GM21447 (cell line): ENCODE results near the gene ZNF771.
"Not testable (repeated sequence)": the region's sequence is repeated elsewhere in the genome, so short reads cannot be mapped to it uniquely, and the experiment has no call there.

ENCODE experiments used
- ATAC-seq: cut with Tn5 transposase; IDR thresholded peaks from one replicate; pipeline ENCODE4 v1.9.1; 2021; ENCODE audit not compliant: unreplicated experiment

The ZNF771 gene

DNA sequence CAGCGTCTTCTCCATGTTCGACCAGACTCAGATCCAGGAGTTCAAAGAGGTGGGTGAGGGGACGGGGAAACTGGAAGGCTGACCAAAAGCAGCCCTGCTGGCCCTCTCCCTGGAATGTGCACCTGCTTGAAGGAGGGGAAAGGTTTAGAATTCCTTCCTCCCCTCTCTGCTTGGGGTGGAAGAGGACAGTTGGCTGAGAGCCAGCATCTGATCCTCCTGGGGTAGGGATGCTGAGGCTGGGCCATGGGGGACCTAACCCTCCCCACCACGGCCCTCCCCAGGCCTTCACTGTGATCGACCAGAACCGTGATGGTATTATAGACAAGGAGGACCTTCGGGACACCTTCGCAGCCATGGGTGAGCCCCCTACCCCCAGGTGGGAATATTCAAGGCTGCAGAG, 31.5 kb upstream of the ZNF771 start:
- ATAC-seq, result no peak

DNA sequence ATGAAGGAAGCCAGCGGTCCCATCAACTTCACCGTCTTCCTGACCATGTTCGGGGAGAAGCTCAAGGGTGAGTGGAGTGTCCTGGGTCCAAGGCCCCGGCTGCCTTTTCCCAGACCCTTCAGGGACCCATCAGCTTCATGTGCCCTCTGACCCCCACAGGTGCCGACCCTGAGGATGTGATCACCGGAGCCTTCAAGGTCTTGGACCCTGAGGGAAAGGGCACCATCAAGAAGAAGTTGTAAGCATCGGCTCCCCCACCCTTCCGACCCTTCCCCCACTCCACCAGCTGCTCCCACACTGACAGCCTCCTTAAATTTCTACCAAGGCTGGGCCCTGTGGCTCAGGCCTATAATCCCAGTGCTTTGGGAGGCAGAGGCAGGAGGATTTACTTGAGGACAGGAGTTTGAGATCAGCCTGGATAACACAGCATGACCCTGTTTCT, 30.9 kb upstream of the ZNF771 start:
- ATAC-seq, result no peak

DNA sequence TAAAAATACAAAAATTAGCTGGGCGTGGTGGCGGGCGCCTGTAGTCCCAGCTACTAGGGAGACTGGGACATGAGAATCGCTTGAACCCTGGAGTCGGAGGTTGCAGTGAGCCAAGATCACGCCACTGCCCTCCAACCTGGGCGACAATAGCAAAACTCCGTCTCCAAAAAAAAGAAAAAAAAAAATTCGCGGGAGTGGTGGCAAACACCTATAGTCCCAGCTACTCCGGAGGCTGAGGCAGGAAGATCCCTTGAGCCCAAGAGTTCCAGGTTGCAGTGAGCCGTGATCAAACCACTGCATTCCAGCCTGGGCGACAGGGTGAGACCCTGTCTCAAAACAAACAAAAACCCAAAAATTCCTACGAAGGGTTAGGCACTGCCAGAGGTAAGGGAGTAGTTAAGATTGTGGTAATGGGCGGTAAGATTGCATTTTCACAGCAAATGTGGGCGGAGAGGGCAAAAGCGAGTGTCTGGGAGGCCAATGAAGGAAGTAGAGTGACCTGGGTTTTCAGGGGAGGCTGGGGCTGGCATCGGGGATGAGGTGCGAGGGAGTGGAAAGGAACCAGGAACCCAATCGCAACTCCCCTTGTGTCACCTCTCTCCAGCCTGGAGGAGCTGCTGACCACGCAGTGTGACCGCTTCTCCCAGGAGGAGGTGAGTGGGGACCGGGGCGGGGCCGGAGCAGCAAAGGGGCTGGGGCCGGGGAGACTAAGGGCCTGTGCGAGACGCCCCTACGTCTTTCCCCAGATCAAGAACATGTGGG, 30.2 kb upstream of the ZNF771 start:
- ATAC-seq, result no peak

DNA sequence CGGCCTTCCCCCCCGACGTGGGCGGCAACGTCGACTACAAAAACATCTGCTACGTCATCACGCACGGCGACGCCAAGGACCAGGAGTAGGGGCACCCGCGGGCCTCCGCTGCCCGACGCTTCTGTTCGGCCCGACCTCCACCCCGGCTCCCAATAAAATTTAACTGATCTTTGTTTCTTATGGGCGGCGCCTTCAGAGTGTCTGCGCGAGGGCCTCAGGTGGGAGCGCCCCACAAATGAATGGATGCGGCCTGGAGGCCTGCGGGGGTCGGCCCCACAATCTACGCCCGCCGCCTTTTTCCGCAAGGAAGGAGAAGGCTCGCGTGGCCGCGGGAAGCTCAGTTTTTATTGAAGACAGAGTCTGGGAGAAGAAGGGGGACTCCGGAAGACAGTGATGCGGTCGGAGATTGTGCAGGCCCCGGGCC, 29.6 kb upstream of the ZNF771 start:
- ATAC-seq, result peak; percentile 39

DNA sequence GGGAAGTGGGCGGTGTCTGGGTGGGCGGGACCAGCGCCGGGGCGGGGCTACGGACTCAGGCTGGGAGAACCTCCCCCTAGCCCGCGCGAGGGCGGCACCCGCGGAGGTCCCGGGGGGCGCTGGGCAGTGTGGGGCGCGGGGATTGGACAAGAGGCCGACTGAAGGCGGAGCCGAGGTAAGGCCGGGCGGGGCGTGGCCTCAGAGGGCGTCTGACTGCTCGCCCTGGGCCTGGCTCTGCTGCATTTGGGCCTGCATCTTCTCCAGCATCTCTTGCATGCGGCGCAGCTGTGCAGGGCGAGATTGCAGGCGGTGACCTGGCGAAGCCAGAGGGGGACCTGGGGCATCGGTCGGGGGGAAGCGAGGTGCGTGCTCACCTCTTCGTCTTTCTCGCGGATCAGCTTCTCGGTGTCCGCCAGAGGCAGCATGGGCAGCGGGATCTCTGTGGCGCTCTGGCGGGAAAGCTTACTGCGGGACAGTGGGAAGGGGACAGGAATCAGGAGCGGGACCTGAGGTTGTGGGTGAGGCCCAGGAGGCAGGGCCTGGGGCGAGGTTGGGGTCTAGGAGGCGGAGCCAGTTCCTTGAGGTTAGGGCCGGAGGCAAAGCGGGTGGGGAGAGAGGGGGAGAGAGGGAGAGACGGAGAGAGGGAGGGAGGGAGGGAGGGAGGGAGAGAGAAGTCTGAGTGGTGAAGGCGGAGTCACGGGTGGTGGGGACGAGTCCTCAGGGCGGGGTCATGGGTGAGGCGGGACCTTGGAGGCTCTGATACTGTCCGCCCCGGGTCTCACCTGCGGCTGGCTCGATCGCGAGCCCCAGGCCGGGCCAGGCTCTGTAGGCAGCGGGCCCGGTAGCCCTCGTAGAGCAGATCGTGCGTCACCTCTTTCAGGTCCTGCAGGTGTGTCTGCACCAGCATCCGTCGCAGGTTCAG, 28.9 kb upstream of the ZNF771 start:
- peak; percentile 75 for ATAC-seq

DNA sequence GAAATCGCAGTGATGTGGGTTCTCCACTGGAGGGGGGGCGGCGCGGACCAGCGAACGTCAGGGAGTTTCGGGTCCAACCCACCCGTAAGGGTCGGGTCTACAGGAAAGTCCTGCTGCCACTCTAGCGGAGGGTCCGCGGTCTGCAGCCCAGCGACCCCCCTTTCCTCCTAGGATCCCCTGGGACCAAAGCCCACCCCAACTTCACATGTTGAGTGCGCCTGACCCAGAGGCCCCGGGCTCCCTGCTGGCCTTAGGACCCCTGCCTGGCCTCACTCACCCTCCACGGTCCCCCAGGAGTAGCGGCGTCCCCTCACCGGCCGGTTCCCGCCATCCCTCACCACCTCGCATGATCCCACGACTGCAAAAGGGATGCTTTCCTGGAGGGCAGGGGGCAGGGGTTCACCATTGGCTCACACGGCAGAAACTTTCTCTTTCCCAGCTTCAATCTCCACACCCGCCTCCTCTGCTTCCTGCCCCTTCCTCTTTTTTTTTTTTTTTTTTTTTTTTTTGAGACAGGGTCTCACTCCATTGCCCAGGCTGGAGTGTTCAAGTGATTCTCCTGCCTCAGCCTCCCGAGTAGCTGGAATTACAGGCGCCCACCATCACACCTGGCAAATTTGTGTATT, 28.1 kb upstream of the ZNF771 start:
- no peak for ATAC-seq

DNA sequence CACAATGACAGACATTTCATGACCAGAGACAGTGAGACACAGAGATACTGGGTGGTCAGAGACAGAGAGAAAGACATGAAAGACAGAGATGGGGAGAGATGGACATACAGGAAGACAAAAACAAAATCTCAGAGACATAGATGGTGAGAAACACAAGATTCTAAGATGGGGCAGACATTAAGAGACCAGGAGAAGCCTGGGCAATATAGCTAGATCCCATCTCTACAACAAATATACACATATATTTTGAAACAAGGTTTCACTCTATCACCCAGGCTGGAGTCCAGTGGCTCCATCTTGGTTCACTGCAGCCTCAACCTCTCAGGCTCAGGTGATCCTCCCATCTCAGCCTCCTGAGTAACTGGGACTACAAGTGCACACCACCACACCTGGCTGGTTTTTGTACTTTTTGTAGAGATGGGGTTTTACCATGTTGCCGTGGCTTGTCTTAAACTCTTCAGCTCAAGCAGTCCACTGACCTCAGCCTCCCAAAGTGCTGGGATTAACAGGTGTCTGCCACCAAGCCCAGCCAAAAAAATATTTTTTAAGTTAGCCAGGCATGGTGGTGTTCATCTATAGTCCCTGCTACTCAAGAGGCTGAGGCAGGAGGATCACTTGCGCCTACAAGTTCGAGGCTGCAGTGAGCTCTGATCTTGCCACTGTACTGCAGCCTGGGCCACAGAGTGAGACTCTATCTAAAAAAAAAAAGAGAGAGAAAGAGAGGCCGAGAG, 27.2 kb upstream of the ZNF771 start:
- ATAC-seq, result no peak

DNA sequence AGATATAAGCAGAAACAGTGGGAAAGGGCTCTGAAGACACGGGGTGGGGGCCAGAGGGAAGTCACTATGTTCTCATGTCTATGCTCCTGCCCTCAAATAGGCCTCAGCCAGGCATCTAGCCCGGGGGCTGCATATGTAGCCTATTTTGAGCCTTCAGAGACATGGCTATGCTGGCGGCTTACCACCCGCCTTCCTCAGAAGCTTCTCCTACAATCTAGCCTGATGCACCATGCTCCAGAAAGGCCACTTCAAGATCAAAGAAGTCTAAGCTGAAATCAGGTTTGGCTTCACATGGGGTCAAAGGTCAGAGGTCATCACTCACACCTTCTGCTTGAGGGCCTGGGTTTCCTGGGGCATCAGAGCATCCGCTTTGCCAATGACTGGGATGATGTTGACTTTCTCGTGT, 26.6 kb upstream of the ZNF771 start:
- no peak for ATAC-seq

DNA sequence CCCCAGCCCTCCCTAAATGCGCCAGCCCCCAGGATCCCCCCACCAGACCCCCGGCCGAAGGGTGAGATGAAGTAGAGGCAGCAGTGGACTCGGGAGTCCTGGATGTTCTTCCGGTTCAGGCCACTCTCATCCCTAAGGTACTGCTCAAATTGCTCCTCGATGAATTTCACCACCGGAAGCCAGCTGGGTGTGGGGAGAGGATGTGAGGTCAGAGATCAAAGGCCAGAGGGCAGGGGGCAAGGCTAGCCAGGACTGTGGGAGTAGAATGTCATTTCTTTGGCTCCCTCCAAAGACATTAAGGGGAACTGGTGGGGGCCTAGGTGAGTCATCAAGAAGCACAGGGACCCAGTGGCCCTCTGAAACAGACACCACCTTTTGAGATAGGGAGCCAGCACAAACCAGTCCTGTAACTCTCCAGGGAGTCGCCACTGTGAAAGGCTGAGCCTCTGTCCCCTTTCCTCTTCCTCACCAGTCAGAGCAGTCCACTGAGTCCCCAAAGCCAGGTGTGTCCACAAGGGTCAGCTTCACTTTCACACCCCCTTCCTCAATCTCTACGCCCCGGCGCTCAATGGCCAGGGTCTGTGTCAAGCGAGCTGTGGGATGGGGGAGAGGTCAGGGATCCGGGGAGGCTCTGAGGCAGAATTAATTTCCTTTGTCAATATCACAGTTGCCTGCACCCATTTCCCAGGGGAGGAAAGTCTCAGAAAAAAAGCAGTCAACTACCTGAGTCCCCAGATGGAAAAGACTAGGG, 25.9 kb upstream of the ZNF771 start:
- no peak for ATAC-seq

DNA sequence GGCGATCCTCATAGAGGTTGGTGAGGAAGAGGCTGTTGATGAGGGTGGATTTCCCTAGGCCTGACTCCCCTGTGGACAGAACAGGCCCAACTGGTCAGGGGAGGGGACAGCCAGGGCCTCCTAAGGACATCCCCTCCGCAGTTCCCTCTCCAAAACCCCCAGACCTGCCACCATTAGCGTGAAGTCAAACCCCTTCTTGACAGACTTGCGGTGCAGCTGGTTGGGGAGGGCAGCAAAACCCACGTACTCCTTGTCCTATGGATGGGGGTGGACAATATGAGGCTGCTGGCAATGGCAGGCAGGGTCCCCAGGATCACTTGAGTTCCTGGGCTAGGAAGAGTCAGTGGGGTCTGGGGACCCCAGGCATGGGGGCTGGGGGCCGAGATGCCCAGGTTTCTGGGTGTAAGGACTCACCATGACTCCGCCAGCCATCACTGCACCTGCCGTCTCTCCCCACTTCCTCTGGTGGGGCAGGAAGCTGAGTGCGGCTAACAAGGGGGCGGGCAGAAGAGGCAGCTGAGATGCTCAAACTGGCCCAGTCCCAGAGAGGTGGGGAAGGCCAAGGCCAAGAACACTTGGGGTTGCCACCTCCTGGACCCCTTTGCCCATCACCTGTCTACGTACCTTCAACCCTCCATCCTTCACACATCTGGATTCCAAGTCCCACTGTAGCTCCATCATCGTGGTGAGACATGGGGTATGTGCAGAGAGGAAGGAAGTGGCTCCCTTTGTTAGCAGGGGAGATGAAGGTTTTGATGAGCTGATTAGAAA, 25.1 kb upstream of the ZNF771 start, which contains the start of gene SEPTIN1:
Gene SEPTIN1, minus strand, starts transcription at position 451 of the 771 bp plus-strand sequence. Its CDS starts 19 bp downstream, at position 432.
- ATAC-seq, result peak; percentile 34

DNA sequence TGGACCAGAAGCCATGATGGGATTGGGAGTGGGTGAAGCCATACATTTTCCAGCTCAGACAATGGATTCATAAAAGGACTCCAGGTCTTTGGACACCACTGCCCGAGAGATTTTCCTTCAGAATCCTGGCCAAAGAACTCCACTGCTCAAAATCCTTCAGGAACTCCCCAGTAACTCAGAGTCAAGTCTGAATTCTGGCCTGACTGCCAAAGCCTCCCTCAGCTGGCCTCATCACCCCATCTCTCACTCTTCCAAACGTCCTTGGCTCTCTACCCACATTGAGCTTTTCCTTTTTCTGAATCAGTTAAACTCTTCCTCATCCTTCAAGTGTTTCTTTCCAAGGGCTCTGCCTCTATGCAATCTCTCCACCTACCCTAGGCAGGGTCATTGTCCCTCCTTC, 23.9 kb upstream of the ZNF771 start:
- ATAC-seq, result no peak

DNA sequence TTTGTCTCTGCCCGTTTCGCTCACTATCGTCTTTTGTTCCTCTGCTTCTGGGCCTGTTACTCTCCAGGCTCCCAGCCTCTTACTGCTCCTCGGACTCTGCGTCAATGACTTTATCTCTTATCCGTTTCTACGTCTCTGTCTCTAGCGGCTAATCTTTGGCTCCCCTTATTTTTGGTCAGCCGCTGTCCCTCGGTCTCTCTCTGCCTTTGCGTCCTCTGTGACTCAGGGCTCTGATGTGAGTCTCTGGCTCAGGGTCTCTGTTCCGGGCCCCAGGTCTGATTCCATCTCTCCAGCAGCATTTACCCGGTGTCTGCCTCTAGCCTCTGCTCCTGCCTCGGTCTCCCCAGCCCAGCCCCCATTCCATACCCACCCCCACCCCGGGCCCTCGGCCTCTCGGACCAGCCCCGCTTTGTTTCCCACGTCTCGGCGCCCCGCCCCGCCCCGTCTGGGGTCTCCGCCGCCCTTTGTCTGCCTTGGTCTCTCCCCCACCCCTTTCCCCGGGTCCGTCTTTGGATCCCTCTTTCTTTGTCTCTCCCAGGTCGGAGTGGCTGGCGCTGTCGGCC, 12.7 kb upstream of the ZNF771 start:
- no peak for ATAC-seq

DNA sequence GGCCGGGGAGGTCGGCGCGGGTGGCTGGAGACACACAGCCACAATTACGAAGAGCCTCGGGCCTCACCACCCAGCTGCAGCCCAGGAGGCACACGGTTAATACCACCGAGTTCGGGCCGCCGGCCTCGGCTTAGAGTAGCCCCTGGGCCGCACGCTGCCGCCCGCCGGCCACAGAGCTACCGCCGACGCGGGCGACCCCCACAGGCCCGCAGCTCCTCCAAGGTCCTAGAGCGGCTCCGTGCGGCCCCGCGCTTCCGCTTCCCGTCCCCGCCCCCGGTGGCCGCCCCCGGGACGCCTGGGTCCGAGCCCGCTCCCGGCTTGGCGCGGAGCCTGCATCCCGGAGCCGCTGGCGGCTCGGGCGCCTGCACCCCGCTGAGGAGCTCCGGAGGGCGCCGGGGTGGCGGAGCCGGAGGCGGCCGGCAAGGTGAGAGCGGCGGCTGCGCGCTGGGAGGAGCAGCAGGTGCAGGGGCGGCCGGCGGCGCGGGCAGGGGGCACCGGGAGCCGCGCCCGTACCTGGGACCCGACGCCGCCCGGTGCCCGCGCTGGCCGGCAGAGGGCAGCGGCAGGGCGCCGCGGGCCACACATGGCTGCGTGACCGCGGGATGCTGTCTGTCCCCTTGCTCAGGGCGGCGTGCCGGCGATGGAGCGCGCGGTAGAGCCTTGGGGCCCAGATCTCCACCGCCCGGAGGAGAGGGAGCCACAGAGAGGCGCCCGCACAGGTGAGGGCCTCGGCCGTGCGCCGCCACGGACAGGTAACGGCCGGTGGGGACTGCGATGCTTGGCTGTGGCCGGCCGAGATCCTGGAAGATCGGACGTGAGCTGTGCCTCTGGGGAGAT, 12.0 kb upstream of the ZNF771 start, which contains the start of gene ZNF48:
Gene ZNF48, plus strand, starts transcription at position 266 of the 837 bp plus-strand sequence. Its CDS starts 375 bp downstream, at position 641.
- peak; percentile 56 for ATAC-seq

DNA sequence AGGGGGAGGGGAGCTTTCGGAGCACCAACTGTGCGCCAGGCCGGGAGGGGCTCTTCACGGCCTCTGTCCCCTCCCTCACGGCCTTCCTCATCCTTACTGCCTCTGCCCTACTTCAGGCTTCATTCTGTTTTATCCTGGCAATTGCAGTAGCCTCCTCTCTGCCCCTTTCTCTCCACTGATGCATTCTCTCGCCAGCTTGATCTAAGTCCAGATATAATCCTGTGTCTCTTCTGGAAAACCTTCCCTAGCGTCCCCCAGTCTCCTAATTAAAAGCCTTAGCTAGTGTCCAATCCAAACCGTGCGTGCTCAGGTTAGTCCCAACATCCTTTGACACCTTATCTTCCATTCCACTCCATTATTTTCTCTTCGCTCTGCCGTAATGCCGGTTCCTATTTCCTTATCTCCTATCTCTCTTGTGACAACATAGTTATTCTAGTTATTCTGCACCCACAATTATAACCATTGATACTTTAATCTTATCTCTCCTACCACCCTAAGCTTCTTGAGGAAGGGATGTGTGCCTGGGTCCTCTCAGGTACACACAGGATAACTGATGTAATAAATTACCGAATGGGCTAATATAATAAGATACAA, 11.3 kb upstream of the ZNF771 start:
- no peak for ATAC-seq

DNA sequence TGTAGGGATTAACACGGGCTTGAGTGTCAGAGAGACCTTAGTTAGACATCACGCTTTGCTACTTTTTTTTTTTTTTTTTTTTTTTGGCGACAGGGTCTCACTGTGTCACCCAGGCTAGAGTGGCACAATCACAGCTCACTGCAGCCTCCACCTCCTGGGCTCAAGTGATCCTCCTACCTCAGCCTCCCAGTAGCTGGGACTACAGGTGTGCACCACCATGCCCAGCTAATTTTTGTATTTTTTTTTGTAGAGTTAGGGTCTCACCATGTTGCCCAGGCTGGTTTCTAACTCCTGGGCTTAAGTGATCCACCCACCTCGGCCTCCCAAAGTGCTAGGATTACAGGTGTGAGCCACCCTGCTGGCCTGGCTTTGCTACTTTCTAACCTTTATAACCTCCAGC, 10.8 kb upstream of the ZNF771 start:
- not testable (repeated sequence) for ATAC-seq

DNA sequence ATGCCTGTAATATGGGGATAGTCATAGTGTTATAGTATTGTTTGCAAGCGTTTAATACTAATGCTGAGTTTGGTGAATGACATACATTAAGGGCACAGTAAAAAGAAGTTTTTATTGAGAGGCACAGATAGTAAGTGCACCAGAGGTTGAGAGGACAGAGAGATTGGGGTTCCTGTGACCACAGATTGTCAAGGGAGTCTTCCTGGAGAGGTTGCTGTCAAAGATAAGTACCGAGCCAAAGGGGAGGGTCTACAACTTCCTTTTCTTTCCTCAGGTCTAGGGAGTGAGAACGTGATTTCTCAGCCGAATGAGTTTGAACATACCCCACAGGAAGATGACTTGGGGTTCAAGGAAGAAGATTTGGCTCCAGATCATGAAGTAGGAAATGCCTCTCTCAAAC, 10.3 kb upstream of the ZNF771 start:
- no peak for ATAC-seq
